K562 (cell line): ENCODE data around the gene EXT2. TPM values are rescaled to one million over a fixed set of nuclear protein-coding genes. Genes with fewer than 3 reads are reported as not detected.

Experiments used
- ATAC-seq: fragments of 200-7000 bp; cut with Tn5 transposase; 3 replicates; pipeline ENCODE4 v1.9.1; 2020; ENCODE audit warnings: moderate library complexity
- BruUV-seq: library from RNA; stranded (reverse); fragments of 400-500 nt; replicated peaks from 2 replicates; lab custom pipeline; 2021; lab: Mats Ljungman, UMichigan
- CTCF ChIA-PET: fragments of 300-600 bp; formaldehyde crosslinking; extraction: SDS; loops from one replicate; lab custom pipeline; 2021; ENCODE audit warnings: low intra/inter-chr PET ratio; lab: Yijun Ruan, JAX
- POLR2A ChIA-PET: fragments of 300-600, 350-650 bp; sonication (Branson Sonifier 250); formaldehyde crosslinking; extraction: SDS; loops from one replicate; lab custom pipeline; 2021; ENCODE audit warnings: antibody characterized with exemption, inconsistent platforms; lab: Yijun Ruan, JAX
- DNase-seq, 4 experiments: peaks; one replicate each; pipeline versions ENCODE4 v3.0.0 to v3.0.0-alpha.2; 2011 to 2018; ENCODE audit warnings: low spot score in 3 of 4, mixed read lengths in 3 of 4; ENCODE audit errors: extremely low read depth in 1 of 4
- FAIRE-seq: peaks from 2 replicates; lab custom pipeline; 2011; peaks lifted over from hg19 to GRCh38; lab: Jason Lieb, UNC
- H2AFZ ChIP-seq: 2 replicates; pipeline ENCODE4 v1.6.0; 2011; ENCODE audit warnings: low read depth, low read length, control low read depth, inconsistent platforms
- H3K27ac ChIP-seq: fragments of 200-600 bp; 3 replicates; pipeline ENCODE4 v1.8.0; 2011; ENCODE audit warnings: low read depth, mild to moderate bottlenecking, control low read depth, inconsistent platforms, low read length, moderate library complexity, mixed read lengths; ENCODE audit errors: extremely low read depth
- H3K27me3 ChIP-seq, 2 experiments: fragments of 300-600 bp in 1 of 2; 2 replicates in 1 of 2; 3 replicates in 1 of 2; pipeline versions ENCODE4 v1.6.0 to v1.8.0; 2011; ENCODE audit warnings: inconsistent platforms in 2 of 2, low read length in 2 of 2, mild to moderate bottlenecking in 1 of 2, mixed read lengths in 1 of 2, moderate library complexity in 1 of 2; ENCODE audit not compliant: control insufficient read depth in 2 of 2, insufficient read depth in 2 of 2
- H3K36me3 ChIP-seq: fragments of 300-600 bp; 3 replicates; pipeline ENCODE4 v1.8.0; 2011; ENCODE audit warnings: mild to moderate bottlenecking, low read length, inconsistent platforms; ENCODE audit not compliant: control insufficient read depth, insufficient read depth
- H3K4me1 ChIP-seq, 2 experiments: fragments of 200-600 bp in 1 of 2; replicated peaks in 1 of 2; 2 replicates in 1 of 2; 3 replicates in 1 of 2; pipeline versions ENCODE4 v1.5.1 to v1.8.0; 2011; ENCODE audit warnings: inconsistent platforms in 2 of 2, low read length in 2 of 2, mild to moderate bottlenecking in 1 of 2, mixed read lengths in 1 of 2, moderate library complexity in 1 of 2; ENCODE audit not compliant: control insufficient read depth in 2 of 2, insufficient read depth in 2 of 2
- H3K4me2 ChIP-seq: 2 replicates; pipeline ENCODE4 v1.6.1; 2011; ENCODE audit warnings: low read length, control low read depth, inconsistent platforms, mixed read lengths; ENCODE audit not compliant: insufficient read depth
- H3K4me3 ChIP-seq: fragments of 200-600 bp; sonication (generic), shearing (Covaris generic); 2 replicates; pipeline ENCODE4 v1.5.1; 2016; ENCODE audit warnings: control low read depth, inconsistent platforms
- H3K79me2 ChIP-seq: fragments of 200-600 bp; 3 replicates; pipeline ENCODE4 v1.8.0; 2011; ENCODE audit warnings: low read length, inconsistent platforms; ENCODE audit not compliant: control insufficient read depth, insufficient read depth
- H3K9ac ChIP-seq, 2 experiments: 2 replicates each; pipeline versions ENCODE4 v1.6.0 to v1.6.1; 2011; ENCODE audit warnings: low read depth in 2 of 2, low read length in 2 of 2, control low read depth in 1 of 2, inconsistent platforms in 1 of 2, mild to moderate bottlenecking in 1 of 2, mixed read lengths in 1 of 2; ENCODE audit not compliant: insufficient read depth in 1 of 2
- H3K9me1 ChIP-seq: one replicate; pipeline ENCODE4 v1.6.0; 2011; ENCODE audit warnings: inconsistent platforms, mild to moderate bottlenecking, low read length, moderate library complexity; ENCODE audit not compliant: control insufficient read depth, insufficient read depth
- H3K9me3 ChIP-seq: replicated peaks from 2 replicates; pipeline ENCODE4 v1.5.1; 2011; ENCODE audit warnings: low read depth, low read length, inconsistent platforms; ENCODE audit not compliant: control insufficient read depth, insufficient read depth
- H4K20me1 ChIP-seq: replicated peaks from 2 replicates; pipeline ENCODE4 v1.6.1; 2011; ENCODE audit warnings: low read length, inconsistent platforms, mixed read lengths; ENCODE audit not compliant: control insufficient read depth, insufficient read depth
- CBFA2T3 ChIP-seq: fragments of 450-650 bp; IDR thresholded peaks from 2 replicates; pipeline ENCODE4 v1.6.1; 2017
- COPS2 ChIP-seq: fragments of 450-650 bp; conservative IDR thresholded peaks from 2 replicates; pipeline ENCODE4 v1.6.1; 2016; ENCODE audit warnings: mild to moderate bottlenecking, moderate library complexity
- CSDE1 ChIP-seq, 2 experiments: fragments of 450-650 bp; IDR thresholded peaks; 2 replicates each; pipeline ENCODE4 v1.6.1; 2016; ENCODE audit warnings: mild to moderate bottlenecking in 1 of 2
- GTF3C2 ChIP-seq: IDR thresholded peaks from 3 replicates; pipeline ENCODE4 v1.6.1; 2011; ENCODE audit warnings: borderline replicate concordance, mild to moderate bottlenecking, moderate library complexity; ENCODE audit not compliant: insufficient read length; ENCODE audit errors: extremely low read depth
- HDAC1 ChIP-seq, 2 experiments: fragments of 450-650 bp; IDR thresholded peaks; 2 replicates each; pipeline ENCODE4 v1.6.1; 2016 to 2017; ENCODE audit warnings: inconsistent platforms in 1 of 2, mild to moderate bottlenecking in 1 of 2, moderate library complexity in 1 of 2
- L3MBTL2 ChIP-seq: fragments of 450-650 bp; IDR thresholded peaks from 2 replicates; pipeline ENCODE4 v1.6.1; 2016; ENCODE audit warnings: mild to moderate bottlenecking, moderate library complexity
- MAZ ChIP-seq, 2 experiments: fragments of 450-650 bp in 1 of 2; sonication (generic) in 1 of 2; formaldehyde crosslinking; IDR thresholded peaks in 1 of 2; conservative IDR thresholded peaks in 1 of 2; 2 replicates each; pipeline versions ENCODE4 v1.4.0 to v1.5.0; 2020; ENCODE audit warnings: mild to moderate bottlenecking in 1 of 2, missing genetic modification reagents in 1 of 2
- MCM7 ChIP-seq, 2 experiments: fragments of 450-650 bp; IDR thresholded peaks; 2 replicates each; pipeline ENCODE4 v1.6.1; 2016 to 2018
- MYC ChIP-seq, 2 experiments: fragments of 250-450 bp in 1 of 2; sonication (Bioruptor Pico) in 1 of 2; IDR thresholded peaks; 2 replicates each; pipeline versions ENCODE4 v1.5.1 to v1.6.1; 2012 to 2021; ENCODE audit warnings: low read depth in 2 of 2, borderline replicate concordance in 1 of 2, improper control_type of control experiment in 1 of 2, low read length in 1 of 2, mild to moderate bottlenecking in 1 of 2, moderate library complexity in 1 of 2
- PCBP1 ChIP-seq: fragments of 200-400 bp; formaldehyde crosslinking; IDR thresholded peaks from 2 replicates; pipeline ENCODE4 v1.6.1; 2018; ENCODE audit warnings: mild to moderate bottlenecking, low read depth, low read length; ENCODE audit not compliant: poor library complexity, severe bottlenecking
- PHF20 ChIP-seq: fragments of 450-650 bp; IDR thresholded peaks from 2 replicates; pipeline ENCODE4 v1.6.1; 2018; ENCODE audit not compliant: partially characterized antibody
- SIRT6 ChIP-seq: IDR thresholded peaks from one replicate; pipeline ENCODE4 v1.6.1; 2012; ENCODE audit warnings: low read depth, mild to moderate bottlenecking, control low read depth, inconsistent platforms, low read length, moderate library complexity
- TAF1 ChIP-seq: IDR thresholded peaks from 2 replicates; pipeline ENCODE4 v1.6.1; 2011; ENCODE audit warnings: mild to moderate bottlenecking, low read length, moderate library complexity; ENCODE audit not compliant: insufficient read depth, control insufficient read depth, severe bottlenecking; ENCODE audit errors: extremely low read depth
- ZNF77 ChIP-seq: fragments of 250-450 bp; sonication (Bioruptor Pico); IDR thresholded peaks from 2 replicates; pipeline ENCODE4 v1.5.0; 2020
- WGBS: fragments of 100-300 bp; shearing (Covaris generic); methylation state at CpG from one replicate; pipeline ENCODE4 v1.1.6; 2016; ENCODE audit warnings: low coverage, mixed read lengths; ENCODE audit not compliant: insufficient coverage; ENCODE audit errors: missing lambda C conversion rate; 5-methylcytosine and 5-hydroxymethylcytosine counted together
- in situ Hi-C: fragments of 300-500 bp; cut with MboI; formaldehyde crosslinking; loops from 4 replicates; pipeline ENCODE4 v1.15.0; 2018; ENCODE audit warnings: inconsistent platforms, mixed read lengths
- intact Hi-C: fragments of 100-400 bp; cut with micrococcal nuclease; formaldehyde crosslinking; loops from 2 replicates; pipeline ENCODE4 v1.14.2; 2022
- polyA plus RNA-seq, 8 experiments: library from polyadenylated mRNA; depleted of rRNA in 4 of 8; stranded (reverse) in 5 of 8; unstranded in 3 of 8; fragments of >200 nt; fragmentation: Nextera tagmentation in 2 of 8; fragmentation: Illumina TruSeq in 1 of 8; extraction: Ambion mirVana in 2 of 8; extraction: Trizol in 1 of 8; gene quantifications; 2 replicates each; pipeline versions ENCODE4 v1.2.1 to v1.2.3, GENCODE V29; 2011 to 2014; ENCODE audit warnings: inconsistent platforms in 1 of 8, missing spikeins in 1 of 8
- total RNA-seq, 7 experiments: library from RNA; depleted of rRNA in 6 of 7; stranded (reverse); fragments of >200 nt in 6 of 7; fragmentation: Illumina TruSeq in 2 of 7; extraction: Trizol in 2 of 7; gene quantifications; 2 replicates each; pipeline versions ENCODE4 v1.2.1 to v1.2.3, GENCODE V29; 2011 to 2021; ENCODE audit warnings: low replicate concordance in 1 of 7
- TF ChIP-seq, protein P1 (sequence below), 2 experiments: IDR thresholded peaks; 2 replicates each; pipeline ENCODE4 v1.6.1; 2012; ENCODE audit warnings: improper control_type of control experiment in 2 of 2, low read depth in 2 of 2, low read length in 2 of 2, borderline replicate concordance in 1 of 2
- TF ChIP-seq, protein P2 (sequence below): sonication (generic); formaldehyde crosslinking; IDR thresholded peaks from 2 replicates; pipeline ENCODE4 v1.8.0; 2023; ENCODE audit warnings: mild to moderate bottlenecking, missing genetic modification reagents

The EXT2 gene
- total and polyA plus RNA-seq, 9 of the 15 experiments (the other 6 are each of a cell fraction or from before 2014, with no cell fraction given), result 7.5 to 52.1 (median 38.1) TPM

DNA sequence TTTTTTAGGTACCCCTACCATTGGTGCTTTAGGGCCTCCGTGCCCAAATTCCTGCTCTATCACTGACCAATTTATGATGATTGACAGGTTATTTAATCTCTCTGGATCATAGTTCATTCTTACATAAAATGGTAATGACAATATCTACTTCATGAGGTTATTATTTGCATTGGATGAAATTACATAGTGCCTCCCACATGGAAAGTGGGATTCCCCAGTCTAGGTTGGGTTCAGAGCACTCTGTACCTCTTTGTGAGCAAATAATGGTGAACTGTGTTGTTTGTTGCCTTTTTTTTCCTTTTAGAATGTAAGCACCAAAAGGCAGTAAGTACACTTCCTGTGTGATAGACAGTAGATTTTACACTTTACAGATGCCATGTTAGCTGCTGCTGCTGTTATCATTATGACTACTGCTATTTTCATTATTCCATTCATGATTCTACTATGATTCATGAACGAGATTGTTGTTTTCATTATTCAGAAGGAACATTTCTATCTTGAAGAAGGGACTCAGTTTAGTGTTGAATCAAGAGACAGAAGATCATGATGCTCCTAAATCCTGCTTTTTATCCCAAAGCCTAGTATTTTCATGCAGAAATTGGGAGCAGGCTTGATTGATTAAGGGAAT, 113.6 kb downstream of the EXT2 start:
- in situ Hi-C loops, result no loop called here
- ATAC-seq, result no peak
- TF ChIP-seq GTF3C2 (no peak), MCM7 (IDR thresholded peaks at IDR 0.05) (no peak), TAF1 (no peak), PCBP1 (no peak), MYC (IDR thresholded peaks at IDR 0.05; ENCODE audit: low read depth, low read length) (no peak), MYC (CRISPR knock-in tag; IDR thresholded peaks at IDR 0.05; ENCODE audit: borderline replicate concordance, low read depth) (no peak), HDAC1 (IDR thresholded peaks at IDR 0.05) (no peak), ZNF77 (no peak), CBFA2T3 (no peak), COPS2 (no peak), PHF20 (no peak), SIRT6 (no peak), CSDE1 (IDR thresholded peaks at IDR 0.05) (no peak), MAZ (CRISPR knock-in tag; conservative IDR thresholded peaks at IDR 0.05 in 1 of 2, IDR thresholded peaks at IDR 0.05 in 1 of 2) (no peak), L3MBTL2 (no peak)
- TF ChIP-seq, protein P1, sequence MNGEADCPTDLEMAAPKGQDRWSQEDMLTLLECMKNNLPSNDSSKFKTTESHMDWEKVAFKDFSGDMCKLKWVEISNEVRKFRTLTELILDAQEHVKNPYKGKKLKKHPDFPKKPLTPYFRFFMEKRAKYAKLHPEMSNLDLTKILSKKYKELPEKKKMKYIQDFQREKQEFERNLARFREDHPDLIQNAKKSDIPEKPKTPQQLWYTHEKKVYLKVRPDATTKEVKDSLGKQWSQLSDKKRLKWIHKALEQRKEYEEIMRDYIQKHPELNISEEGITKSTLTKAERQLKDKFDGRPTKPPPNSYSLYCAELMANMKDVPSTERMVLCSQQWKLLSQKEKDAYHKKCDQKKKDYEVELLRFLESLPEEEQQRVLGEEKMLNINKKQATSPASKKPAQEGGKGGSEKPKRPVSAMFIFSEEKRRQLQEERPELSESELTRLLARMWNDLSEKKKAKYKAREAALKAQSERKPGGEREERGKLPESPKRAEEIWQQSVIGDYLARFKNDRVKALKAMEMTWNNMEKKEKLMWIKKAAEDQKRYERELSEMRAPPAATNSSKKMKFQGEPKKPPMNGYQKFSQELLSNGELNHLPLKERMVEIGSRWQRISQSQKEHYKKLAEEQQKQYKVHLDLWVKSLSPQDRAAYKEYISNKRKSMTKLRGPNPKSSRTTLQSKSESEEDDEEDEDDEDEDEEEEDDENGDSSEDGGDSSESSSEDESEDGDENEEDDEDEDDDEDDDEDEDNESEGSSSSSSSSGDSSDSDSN (IDR thresholded peaks at IDR 0.05; ENCODE audit: borderline replicate concordance in 1 of 2, low read depth in 2 of 2, low read length in 2 of 2), result no peak
- TF ChIP-seq, protein P2, sequence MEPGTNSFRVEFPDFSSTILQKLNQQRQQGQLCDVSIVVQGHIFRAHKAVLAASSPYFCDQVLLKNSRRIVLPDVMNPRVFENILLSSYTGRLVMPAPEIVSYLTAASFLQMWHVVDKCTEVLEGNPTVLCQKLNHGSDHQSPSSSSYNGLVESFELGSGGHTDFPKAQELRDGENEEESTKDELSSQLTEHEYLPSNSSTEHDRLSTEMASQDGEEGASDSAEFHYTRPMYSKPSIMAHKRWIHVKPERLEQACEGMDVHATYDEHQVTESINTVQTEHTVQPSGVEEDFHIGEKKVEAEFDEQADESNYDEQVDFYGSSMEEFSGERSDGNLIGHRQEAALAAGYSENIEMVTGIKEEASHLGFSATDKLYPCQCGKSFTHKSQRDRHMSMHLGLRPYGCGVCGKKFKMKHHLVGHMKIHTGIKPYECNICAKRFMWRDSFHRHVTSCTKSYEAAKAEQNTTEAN, result no peak

More for the DNA sequence above, 113.6 kb downstream of the EXT2 start:
- H3K4me1 ChIP-seq, result no peaks in the 10 kb centered on the region; a peak in 2 of 5 replicates
- no peak overlapping the region for H3K27ac ChIP-seq
- H4K20me1 ChIP-seq, result no peaks in the 10 kb centered on the region
- peaks cover 16% of the 10 kb centered on the region; the same call in 2 of the 3 replicates for H3K36me3 ChIP-seq
- ChIA-PET CTCF (no interaction called here), POLR2A (interaction anchor here (0.6 kb wide), 2 partner anchors 25 to 889 kb away, joined by 3 read pairs; no protein-coding TSS in a partner anchor)
- no TSS peak for BruUV-seq
- no peak overlapping the region for H3K4me3 ChIP-seq
- H3K9me1 ChIP-seq, result no peaks in the 10 kb centered on the region
- H2AFZ ChIP-seq, result no peak overlapping the region
- no peak overlapping the region for H3K9ac ChIP-seq
- H3K9me3 ChIP-seq, result no peaks in the 10 kb centered on the region
- DNase-seq (no peak), FAIRE-seq (no peak)
- no peaks in the 10 kb centered on the region for H3K79me2 ChIP-seq
- intact Hi-C loops, result no loop called here
- WGBS, result 49% methylated on average over 2 of the region's 2 CpGs
- H3K4me2 ChIP-seq, result no peak overlapping the region
- no peaks in the 10 kb centered on the region for H3K27me3 ChIP-seq
